SU-DHL-6 (cell line): Measurements from ENCODE around the gene CLCF1.

Experiments
- H2AFZ ChIP-seq: fragments of 200-600 bp; sonication (generic); 2 replicates; pipeline ENCODE4 v1.6.1; 2014; ENCODE audit warnings: low read depth, mild to moderate bottlenecking, moderate library complexity, mixed read lengths, antibody characterized with exemption, low read length; ENCODE audit not compliant: severe bottlenecking
- H3F3A ChIP-seq: fragments of 200-600 bp; shearing (Covaris generic); 2 replicates; pipeline ENCODE4 v1.6.0; 2016; ENCODE audit warnings: antibody characterized with exemption, mild to moderate bottlenecking; ENCODE audit not compliant: insufficient read depth
- H3K27ac ChIP-seq: fragments of 200-600 bp; sonication (generic); 2 replicates; pipeline ENCODE4 v1.5.1; 2016; ENCODE audit warnings: low read depth, mild to moderate bottlenecking, low read length, moderate library complexity, mixed read lengths
- H3K27me3 ChIP-seq: fragments of 200-600 bp; sonication (generic), shearing (Covaris generic); 2 replicates; pipeline ENCODE4 v1.6.0; 2014; ENCODE audit warnings: mild to moderate bottlenecking, low read length
- H3K36me3 ChIP-seq: fragments of 200-600 bp; sonication (generic); 2 replicates; pipeline ENCODE4 v1.6.1; 2014; ENCODE audit warnings: mild to moderate bottlenecking, low read length, mixed read lengths
- H3K4me2 ChIP-seq: fragments of 300-600, 200-600 bp; shearing (Covaris generic), sonication (generic); 2 replicates; pipeline ENCODE4 v1.6.0; 2014; ENCODE audit warnings: low read length, low read depth, mild to moderate bottlenecking; ENCODE audit not compliant: poor library complexity, severe bottlenecking
- H3K4me3 ChIP-seq: fragments of 200-600 bp; sonication (generic); 2 replicates; pipeline ENCODE4 v1.5.1; 2014; ENCODE audit warnings: antibody characterized with exemption, low read length, mild to moderate bottlenecking, mixed read lengths; ENCODE audit not compliant: insufficient read depth, poor library complexity, severe bottlenecking
- H3K79me2 ChIP-seq: fragments of 200-600 bp; sonication (generic); 2 replicates; pipeline ENCODE4 v1.6.1; 2014; ENCODE audit warnings: mild to moderate bottlenecking, low read length, moderate library complexity; ENCODE audit not compliant: insufficient read depth
- H3K9ac ChIP-seq: fragments of 200-600 bp; sonication (generic); 2 replicates; pipeline ENCODE4 v1.7.0; 2014; ENCODE audit warnings: mild to moderate bottlenecking, low read length
- H3K9me2 ChIP-seq: fragments of 200-600 bp; sonication (generic); replicated peaks from 2 replicates; pipeline ENCODE4 v1.6.1; 2014; ENCODE audit warnings: low read length; ENCODE audit not compliant: insufficient read depth
- H3K9me3 ChIP-seq: fragments of 200-600 bp; sonication (generic); 2 replicates; pipeline ENCODE4 v1.6.1; 2014; ENCODE audit warnings: low read length, mixed read lengths; ENCODE audit not compliant: insufficient read depth
- H4K20me1 ChIP-seq: fragments of 200-600 bp; sonication (generic); 2 replicates; pipeline ENCODE4 v1.6.1; 2014; ENCODE audit warnings: low read depth, mild to moderate bottlenecking, antibody characterized with exemption, low read length, moderate library complexity, mixed read lengths
- CTCF ChIP-seq: fragments of 200-600 bp; sonication (generic); IDR thresholded peaks from one replicate; pipeline ENCODE4 v1.5.1; 2017; ENCODE audit warnings: antibody characterized with exemption, mild to moderate bottlenecking, low read length, moderate library complexity; ENCODE audit not compliant: insufficient read depth, poor library complexity, severe bottlenecking
- EZH2phosphoT487 ChIP-seq: fragments of 200-600 bp; sonication (generic), shearing (Covaris generic); conservative IDR thresholded peaks from 2 replicates; pipeline ENCODE4 v1.6.1; 2018; ENCODE audit warnings: mild to moderate bottlenecking, antibody characterized with exemption, low read length, moderate library complexity, mixed read lengths

CLCF1 gene

GRCh38 chr11:67411785-67412152, 38.4 kb upstream of the CLCF1 start:
- no peak overlapping the region for H2AFZ ChIP-seq
- no peak overlapping the region for H3K4me3 ChIP-seq
- no peaks in the 10 kb centered on the region for H3K9me2 ChIP-seq
- H3K27ac ChIP-seq: no peak overlapping the region
- H3K9ac ChIP-seq: no peak overlapping the region
- no peaks in the 10 kb centered on the region for H3K9me3 ChIP-seq
- H3K79me2 ChIP-seq: no peaks in the 10 kb centered on the region
- no peaks in the 10 kb centered on the region for H3K27me3 ChIP-seq
- no peaks in the 10 kb centered on the region for H3K36me3 ChIP-seq
- H3K4me2 ChIP-seq: no peak overlapping the region
- no peaks in the 10 kb centered on the region for H4K20me1 ChIP-seq
- H3F3A ChIP-seq: peaks cover 30% of the 10 kb centered on the region
- TF ChIP-seq CTCF (no peak), EZH2phosphoT487 (no peak)

GRCh38 chr11:67410984-67411784, 37.8 kb upstream of the CLCF1 start:
- Histone ChIP-seq H2AFZ (no peak overlapping the region), H3F3A (peaks cover 31% of the 10 kb centered on the region), H3K9me3 (no peaks in the 10 kb centered on the region), H3K27ac (no peak overlapping the region), H3K36me3 (no peaks in the 10 kb centered on the region), H4K20me1 (no peaks in the 10 kb centered on the region), H3K27me3 (no peaks in the 10 kb centered on the region), H3K9ac (no peak overlapping the region), H3K79me2 (no peaks in the 10 kb centered on the region), H3K9me2 (no peaks in the 10 kb centered on the region), H3K4me2 (no peak overlapping the region), H3K4me3 (no peak overlapping the region)
- no peak for TF ChIP-seq EZH2phosphoT487
- TF ChIP-seq CTCF: no peak

- no peak overlapping the region for H3K9ac ChIP-seq
- no peaks in the 10 kb centered on the region for H3K9me3 ChIP-seq
- H3K27me3 ChIP-seq: no peaks in the 10 kb centered on the region
- H3K9me2 ChIP-seq: no peaks in the 10 kb centered on the region
- H3F3A ChIP-seq: peaks cover 31% of the 10 kb centered on the region
- no peak overlapping the region for H3K4me2 ChIP-seq
- no peak overlapping the region for H3K4me3 ChIP-seq
- no peaks in the 10 kb centered on the region for H4K20me1 ChIP-seq
- no peak overlapping the region for H2AFZ ChIP-seq
- no peaks in the 10 kb centered on the region for H3K79me2 ChIP-seq
- H3K36me3 ChIP-seq: no peaks in the 10 kb centered on the region
- no peak overlapping the region for H3K27ac ChIP-seq
- TF ChIP-seq CTCF: no peak
- no peak for TF ChIP-seq EZH2phosphoT487
Observed at GRCh38 chr11:67410369-67410831, 37.0 kb upstream of the CLCF1 start.
